Inferior parietal cortex (tissue), 1 donor: Measurements from ENCODE around the gene INHBC.

Experiments
- DNase-seq: peaks from one replicate; pipeline ENCODE4 v3.0.0-alpha.2; 2016; ENCODE audit errors: extremely low spot score

The INHBC gene

DNA sequence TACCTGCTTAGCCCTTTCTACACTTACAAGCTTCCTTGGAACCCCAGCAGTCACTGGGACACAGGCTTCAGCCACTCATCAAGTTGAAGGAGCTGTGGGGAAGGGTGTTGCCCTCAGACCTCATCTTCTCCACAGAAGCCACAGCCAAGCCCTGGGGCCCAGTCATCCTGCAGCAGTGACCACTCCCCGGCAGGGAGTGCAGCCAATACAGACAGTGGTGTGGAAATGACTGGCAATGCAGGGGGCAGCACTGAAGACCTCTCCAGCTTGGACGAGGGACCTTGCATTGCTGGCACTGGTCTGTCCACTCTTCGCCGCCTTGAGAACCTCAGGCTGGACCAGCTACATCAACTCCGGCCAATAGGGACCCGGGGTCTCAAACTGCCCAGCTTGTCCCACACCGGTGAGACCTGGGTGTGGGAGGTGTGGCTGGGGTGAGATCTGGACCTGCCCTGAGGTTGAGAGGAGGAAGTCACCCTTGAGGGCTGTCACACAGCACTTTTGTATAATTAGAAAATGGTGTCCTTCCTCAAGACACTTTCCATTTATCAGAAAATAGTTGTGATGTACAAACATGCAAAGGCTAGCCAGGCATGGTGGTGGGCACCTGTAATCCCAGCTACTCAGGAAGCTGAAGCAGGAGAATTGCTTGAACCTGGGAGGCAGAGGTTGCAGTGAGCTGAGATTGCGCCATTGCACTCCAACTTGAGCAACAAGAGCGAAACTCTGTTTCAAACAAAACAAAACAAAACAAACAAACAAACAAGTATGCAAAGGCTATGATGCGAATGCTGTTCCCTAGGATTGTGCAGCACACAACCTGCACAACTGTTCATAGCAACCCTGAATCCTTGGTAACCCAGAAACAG, 34.9 kb downstream of the INHBC start:
- no peak for DNase-seq

- DNase-seq: no peak
These were observed 35.8 kb downstream of the INHBC start for GRCh38 chr12:57470286-57470969.

GRCh38 chr12:57470970-57471656, 36.5 kb downstream of the INHBC start:
- no peak for DNase-seq

GRCh38 chr12:57471661-57472060, 37.1 kb downstream of the INHBC start:
- DNase-seq: no peak

GRCh38 chr12:57472391-57472790, 37.8 kb downstream of the INHBC start:
- DNase-seq: no peak

DNA sequence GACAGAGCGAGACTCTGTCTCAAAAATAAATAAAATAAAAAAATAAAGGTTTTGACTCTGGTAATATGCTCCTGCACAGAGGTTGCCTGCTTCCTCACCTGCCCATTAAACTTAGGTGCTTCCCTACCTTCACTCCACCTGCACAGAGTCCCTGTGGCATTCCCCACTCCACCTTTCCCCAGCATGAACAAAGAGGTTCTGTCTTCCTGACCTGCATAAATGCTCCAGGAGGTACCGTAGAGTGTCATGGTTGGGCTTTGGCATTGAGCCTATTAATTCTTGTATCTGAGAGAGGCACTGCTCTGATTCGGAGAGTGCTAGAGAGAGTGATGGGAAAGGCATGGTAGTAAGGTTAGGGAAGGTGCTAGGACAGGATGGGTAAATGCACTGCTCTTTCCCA, 38.8 kb downstream of the INHBC start:
- DNase-seq: no peak

DNA sequence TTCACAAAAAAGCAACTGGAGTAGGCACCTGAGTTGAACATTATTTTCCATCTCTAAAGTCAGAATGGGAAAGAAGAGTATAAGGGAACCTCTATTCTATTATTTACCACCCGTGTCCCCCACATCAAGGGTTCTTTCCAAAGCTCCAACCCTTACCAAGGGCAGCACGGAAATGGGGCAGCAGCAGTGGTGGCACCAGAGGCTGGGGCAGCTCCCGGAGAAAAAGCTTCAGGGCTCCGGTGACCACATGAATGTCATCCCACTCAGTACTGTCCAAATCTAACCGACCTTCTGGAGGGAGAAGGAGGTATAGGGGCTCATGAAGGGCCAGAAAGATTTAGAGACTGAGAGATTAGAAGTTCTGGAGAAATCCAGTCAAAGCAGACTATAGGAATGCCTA, 39.3 kb downstream of the INHBC start:
- no peak for DNase-seq

DNA sequence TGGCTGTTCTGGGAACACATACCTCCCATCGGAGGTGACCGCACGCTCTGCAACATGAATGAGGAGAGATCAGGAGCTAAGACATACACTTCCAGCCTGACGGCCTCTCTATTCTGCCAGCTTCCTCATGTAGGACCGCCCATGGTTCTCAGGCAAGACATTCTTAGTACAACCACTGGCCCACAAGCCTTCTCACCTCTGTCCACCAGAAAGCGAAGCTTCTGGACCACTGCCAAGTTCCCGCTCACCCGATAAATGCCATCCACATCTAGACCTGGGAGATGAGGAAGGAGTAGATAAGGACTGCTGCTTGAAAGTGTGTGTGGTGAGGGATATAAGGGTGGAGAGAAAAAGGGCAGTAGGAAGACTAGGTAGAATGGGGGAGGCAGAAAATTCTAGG, 39.8 kb downstream of the INHBC start:
- DNase-seq: no peak

GRCh38 chr12:57474862-57475261, 40.3 kb downstream of the INHBC start:
- DNase-seq: no peak

DNA sequence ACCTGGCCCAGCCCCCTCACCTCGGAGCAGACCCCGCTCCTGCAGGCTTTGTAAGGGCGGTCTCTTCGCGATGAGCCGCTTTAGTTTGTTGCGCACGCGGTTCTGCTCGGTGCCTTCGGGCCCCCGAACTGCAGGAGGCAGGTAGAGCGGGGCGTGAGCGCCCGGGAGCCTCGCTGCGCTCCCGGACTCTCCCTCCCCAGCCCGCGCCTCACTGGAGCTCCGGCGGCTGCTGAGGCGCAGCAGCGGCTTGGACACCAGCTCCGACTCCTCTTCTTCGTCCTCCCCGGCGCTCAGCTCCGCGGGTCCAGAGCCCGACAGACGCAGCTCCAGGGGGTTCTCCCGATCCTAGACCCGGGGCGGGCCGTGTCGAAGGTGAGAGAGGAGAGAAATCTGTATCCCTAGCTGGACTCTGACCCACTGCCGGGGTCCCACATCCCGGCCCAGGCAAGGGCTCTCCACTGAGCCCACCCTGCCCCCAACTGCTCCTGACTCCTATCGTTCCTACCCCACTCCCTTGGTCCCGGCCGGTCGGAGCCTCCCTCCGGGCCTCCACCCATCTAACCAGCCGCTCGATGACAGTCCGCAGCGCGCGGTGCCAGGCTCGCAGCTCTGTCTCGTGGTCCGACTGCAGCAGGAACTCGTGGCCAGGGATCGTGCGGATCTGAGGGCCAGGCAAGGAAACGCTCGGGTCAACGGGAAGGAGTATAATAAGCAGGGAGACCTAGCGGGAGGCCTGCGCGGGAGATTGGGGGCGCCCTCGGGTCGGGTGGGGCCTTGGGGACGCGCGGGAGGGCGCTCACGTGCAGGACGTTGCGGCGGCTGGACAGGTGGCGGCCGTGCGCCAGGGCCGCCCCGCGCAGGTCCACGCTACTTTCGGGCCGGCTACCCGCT, 40.9 kb downstream of the INHBC start:
- DNase-seq: no peak

DNA sequence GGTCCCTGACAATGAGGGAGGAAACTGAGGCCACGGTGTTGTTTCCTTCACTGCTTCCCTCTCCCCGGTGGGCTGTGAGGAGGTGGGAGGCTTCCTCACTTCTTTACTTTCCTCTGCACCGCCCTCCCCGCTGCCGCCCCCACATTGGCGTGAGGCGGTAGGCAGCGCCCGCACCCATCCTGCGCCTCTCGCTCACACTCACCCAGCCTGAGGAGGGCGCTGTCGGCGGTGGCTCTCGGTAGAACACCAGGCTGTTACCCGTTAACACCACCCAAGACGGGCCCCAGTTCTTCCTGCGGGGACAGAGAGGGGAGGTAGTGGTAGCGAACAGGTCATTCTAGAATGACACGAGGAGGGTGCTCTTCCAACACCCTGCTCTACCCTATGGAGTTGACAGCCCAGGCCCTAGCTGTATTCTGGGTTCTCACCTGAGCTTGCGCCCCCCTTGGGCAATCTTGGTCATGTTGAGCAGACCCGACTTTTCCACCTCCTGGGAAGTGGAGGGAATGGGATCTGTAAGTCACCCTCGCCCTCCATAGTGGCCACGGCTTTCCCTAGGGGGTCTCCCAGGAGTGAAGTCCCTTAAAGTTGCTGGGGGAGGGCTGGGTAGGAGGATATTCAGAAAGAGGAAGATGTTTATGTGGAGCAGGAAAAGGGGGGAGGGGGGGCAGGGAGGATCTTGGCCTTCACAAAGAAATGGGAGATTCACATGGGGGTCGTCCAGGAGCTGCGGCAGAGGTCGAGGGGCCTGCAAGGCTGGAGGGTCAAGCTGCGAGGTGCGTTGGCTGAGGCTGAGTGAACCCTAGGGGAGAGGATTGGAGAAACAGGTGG, 41.8 kb downstream of the INHBC start:
- DNase-seq: no peak

DNA sequence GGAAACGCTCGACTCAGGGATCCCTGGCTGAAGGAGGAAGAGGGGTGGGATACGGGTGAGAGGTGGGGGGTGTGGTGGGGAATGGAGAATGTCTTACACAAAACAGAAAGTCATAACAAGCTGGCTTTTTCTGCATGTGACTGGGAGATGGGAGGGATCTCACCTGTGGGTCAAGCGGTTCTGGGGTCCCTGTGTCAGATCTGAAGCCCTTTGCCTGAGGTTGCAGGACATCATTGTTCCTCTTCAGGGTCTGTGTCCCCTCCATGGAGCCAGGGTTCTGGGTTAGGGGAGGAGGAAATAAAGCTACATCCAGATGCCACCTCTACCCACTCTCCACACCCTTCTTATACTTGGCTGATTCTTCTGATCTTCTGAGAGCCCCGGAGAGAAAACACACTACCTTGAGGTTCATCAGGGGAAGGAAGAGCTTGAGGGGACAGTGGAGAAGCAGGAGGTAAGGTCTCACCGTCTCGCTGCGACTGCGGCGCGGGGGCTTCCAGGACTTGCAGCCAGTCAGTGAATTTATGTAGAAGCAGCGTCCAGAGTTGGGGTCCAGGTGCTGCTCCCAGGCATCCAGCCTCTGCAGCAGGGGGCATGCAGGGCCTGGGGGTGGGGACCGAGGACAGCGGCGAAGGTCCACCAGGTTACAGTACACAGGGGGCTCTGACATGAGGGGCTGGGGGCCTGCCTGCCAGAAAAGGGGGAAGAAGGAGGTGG, 42.6 kb downstream of the INHBC start:
- no peak for DNase-seq

DNA sequence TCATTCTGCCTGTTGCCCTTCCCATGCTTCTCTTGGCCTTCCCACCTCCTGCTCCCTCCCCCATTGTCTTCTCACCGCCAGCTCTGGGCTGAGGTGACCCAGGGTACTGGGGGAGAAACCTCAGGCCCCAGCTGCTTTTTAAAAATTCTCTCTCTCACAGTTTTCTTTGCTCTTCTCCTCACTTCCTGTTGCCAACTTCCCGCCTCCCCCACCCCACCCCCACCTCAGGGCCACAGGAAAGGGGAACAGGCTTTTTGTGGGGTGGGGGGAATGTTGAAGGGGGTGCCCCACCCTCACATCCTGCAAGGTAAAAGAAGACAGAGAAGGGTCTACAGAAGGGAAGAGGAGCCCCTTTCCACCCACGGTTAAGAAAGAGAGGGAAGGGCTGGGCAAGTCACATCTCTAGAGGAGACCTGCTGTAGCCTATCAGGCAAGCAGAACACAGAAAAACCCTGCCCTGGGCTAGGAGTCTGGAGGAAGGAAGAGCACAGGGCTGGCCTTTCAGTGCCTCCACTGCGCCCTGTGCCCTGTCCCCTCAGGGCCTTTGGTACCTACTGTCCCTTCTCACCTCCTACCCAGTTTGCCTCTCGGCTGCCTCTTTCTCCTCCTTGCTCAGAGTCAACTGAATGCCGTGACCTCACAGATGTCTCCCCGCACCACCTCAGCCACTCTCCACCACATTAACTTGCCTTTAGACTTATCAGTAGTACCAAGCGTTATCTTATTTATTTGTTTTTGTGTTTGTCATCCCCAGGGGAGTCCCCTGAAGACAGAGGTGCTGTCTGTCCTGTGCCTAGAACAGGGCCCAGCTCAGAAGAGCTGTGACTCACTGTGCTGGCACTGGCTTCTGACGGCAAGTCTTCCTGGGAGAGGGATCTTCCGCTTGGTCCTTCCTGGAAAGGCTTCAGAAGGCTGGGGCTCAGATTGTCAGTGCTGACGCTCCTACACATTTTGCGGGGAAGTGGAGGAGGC, 43.4 kb downstream of the INHBC start:
- DNase-seq: no peak

GRCh38 chr12:57479043-57479375, 44.4 kb downstream of the INHBC start:
- no peak for DNase-seq

DNA sequence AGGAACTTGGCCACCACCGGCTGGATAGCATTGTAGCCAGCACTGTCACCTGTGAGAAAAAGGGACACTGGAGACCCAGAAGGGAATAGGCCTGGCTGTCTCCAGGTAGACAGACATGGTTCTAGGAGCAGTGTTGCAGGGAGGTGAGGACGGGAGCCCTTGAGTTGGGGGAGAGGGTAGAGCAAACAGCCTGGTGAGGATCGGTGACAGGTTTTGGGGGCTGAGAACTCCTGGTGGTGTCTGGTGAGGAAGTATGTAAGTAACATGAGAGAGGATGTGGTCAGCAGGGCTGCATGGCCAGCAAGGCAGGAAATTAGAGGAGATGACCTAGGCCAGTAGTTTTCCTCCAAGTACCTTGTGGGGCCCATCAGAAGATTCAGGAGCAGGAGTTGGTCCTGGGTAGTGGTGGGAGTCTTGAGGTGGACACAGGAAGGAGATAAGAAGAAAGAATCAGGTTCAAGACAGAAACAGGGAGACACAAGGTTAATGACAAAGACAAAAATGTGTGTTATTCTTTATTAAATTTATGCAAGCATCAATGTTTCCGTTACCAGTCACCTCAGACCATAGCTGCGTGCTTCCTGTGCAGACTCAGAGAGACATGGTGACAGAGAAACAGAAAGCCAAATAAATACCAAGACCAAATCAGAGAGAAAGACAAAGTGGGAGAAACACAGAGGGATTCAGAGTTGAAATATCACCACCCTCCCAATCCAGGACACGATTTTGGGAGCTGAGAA, 45.0 kb downstream of the INHBC start, which contains the start of gene ARHGAP9:
TSS of gene ARHGAP9 (minus strand) at position 491 of the 740 bp plus-strand sequence. CDS start at position 31, 460 bp downstream.
- DNase-seq: no peak

DNA sequence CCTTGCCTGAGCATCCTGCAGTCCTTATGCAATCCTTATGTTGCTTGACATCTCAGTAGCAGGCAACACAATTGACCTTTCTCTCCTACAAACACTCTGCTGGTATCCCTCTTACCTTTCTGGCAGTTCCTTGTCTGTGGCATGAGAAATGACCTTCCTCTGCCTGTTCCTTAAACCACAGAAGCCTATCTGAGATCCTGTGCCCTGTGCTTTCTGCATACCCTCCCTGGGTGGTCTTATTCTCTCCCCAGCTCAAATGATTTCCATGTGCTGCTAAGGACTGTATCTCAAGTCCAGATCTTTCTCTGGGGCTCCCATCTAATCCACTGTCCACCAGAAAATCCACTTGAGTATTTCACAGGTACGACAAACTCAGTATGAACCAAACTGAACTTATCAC, 47.1 kb downstream of the INHBC start:
- DNase-seq: no peak

DNA sequence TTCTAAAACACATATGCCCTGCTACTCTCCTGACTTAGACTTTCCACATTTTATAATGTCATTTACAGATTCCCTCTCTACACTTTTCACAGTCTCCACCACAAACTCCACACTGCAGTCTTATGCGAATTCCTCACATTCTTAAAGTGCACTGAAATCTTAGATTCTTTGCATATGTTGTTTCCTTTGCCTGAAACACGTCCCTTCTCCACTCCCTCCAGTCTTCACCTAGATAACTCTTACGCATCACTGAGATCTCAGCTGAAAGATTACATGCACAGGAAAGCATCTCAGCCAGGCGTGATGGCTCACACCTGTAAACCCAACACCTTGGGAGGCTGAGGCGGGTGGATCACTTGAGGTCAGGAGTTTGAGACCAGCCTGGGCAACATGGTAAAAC, 48.9 kb downstream of the INHBC start:
- DNase-seq: no peak

- DNase-seq: no peak
These were observed 51.1 kb downstream of the INHBC start for GRCh38 chr12:57485695-57486094.
